ENCODE data around the gene ABCA1. TPM values are rescaled to one million over a fixed set of nuclear protein-coding genes. Genes with fewer than 3 reads are reported as not detected.

ABCA1 gene
- total RNA-seq, 3 donors from 2014 or later (not counting 1 experiment from before 2014, with no cell fraction given), result 1.9 to 10.8 (median 4.8) TPM

- H3K27me3 ChIP-seq (ENCODE audit: control insufficient read depth, insufficient read depth, low read length), result no peaks in the 10 kb centered on the region
- H3K27ac ChIP-seq (ENCODE audit: low read length), result peak overlapping the region; percentile 21
- no peak overlapping the region for H3K27ac Mint-ChIP-seq
- peaks cover 0 to 7% of the 10 kb centered on the region in 2 donors for H3K27me3 Mint-ChIP-seq (ENCODE audit: low read depth in 2 of 2)
- H3K36me3 Mint-ChIP-seq, result no peaks in the 10 kb centered on the region
- no peaks in the 10 kb centered on the region for H3K9me3 ChIP-seq (ENCODE audit: control insufficient read depth, insufficient read depth, low read length)
- H3K4me1 Mint-ChIP-seq, result no peaks in the 10 kb centered on the region
- intact Hi-C loops (cut with micrococcal nuclease), result no loop called here
- no peak for TF ChIP-seq CTCF (IDR thresholded peaks at IDR 0.05)
- no peak overlapping the region for H3K4me3 ChIP-seq (ENCODE audit: low read length)
- no peaks in the 10 kb centered on the region for H3K4me1 ChIP-seq (ENCODE audit: control insufficient read depth, insufficient read depth, low read length)
- DNase-seq, result no peak
- H3K9me3 Mint-ChIP-seq, result no peaks in the 10 kb centered on the region
- peak in 1 of 3 donors; percentile 49 for ATAC-seq
- H3K4me3 Mint-ChIP-seq, result no peak overlapping the region
- H3K36me3 ChIP-seq (ENCODE audit: control insufficient read depth, insufficient read depth, low read length), result no peaks in the 10 kb centered on the region
Observed at GRCh38 chr9:104775574-104775936, 152.4 kb downstream of the ABCA1 start.

- Histone ChIP-seq H3K4me1 (ENCODE audit: control insufficient read depth, insufficient read depth, low read length) (no peaks in the 10 kb centered on the region), H3K4me3 (ENCODE audit: low read length) (peak overlapping the region; percentile 1), H3K27me3 (ENCODE audit: control insufficient read depth, insufficient read depth, low read length) (no peaks in the 10 kb centered on the region), H3K36me3 (ENCODE audit: control insufficient read depth, insufficient read depth, low read length) (no peaks in the 10 kb centered on the region), H3K27ac (ENCODE audit: low read length) (peak overlapping the region; percentile 54), H3K9me3 (ENCODE audit: control insufficient read depth, insufficient read depth, low read length) (no peaks in the 10 kb centered on the region)
- H3K36me3 Mint-ChIP-seq, result no peaks in the 10 kb centered on the region
- ATAC-seq (peak in 2 of 3 donors; percentile 32 to 83), DNase-seq (peak in 1 of 2 donors; percentile 4)
- no peak for TF ChIP-seq CTCF (IDR thresholded peaks at IDR 0.05)
- no peak overlapping the region for H3K27ac Mint-ChIP-seq
- no peaks in the 10 kb centered on the region for H3K4me1 Mint-ChIP-seq
- no peak overlapping the region for H3K4me3 Mint-ChIP-seq
- H3K9me3 Mint-ChIP-seq, result no peaks in the 10 kb centered on the region
- peaks cover 5 to 7% of the 10 kb centered on the region in 2 donors for H3K27me3 Mint-ChIP-seq (ENCODE audit: low read depth in 2 of 2)
- intact Hi-C loops (cut with micrococcal nuclease), result no loop called here
- 82% methylated on average over 11 of the region's 11 CpGs for WGBS (ENCODE audit: insufficient coverage)
Observed at GRCh38 chr9:104774831-104775573, 153.0 kb downstream of the ABCA1 start.

- Histone ChIP-seq H3K27ac (ENCODE audit: low read length) (no peak overlapping the region), H3K4me1 (ENCODE audit: control insufficient read depth, insufficient read depth, low read length) (no peaks in the 10 kb centered on the region)
Observed at GRCh38 chr9:104774132-104774531, 153.8 kb downstream of the ABCA1 start.

More at GRCh38 chr9:104774132-104774531, 153.8 kb downstream of the ABCA1 start:
- Histone ChIP-seq H3K36me3 (ENCODE audit: control insufficient read depth, insufficient read depth, low read length) (no peaks in the 10 kb centered on the region), H3K9me3 (ENCODE audit: control insufficient read depth, insufficient read depth, low read length) (no peaks in the 10 kb centered on the region), H3K4me3 (ENCODE audit: low read length) (no peak overlapping the region), H3K27me3 (ENCODE audit: control insufficient read depth, insufficient read depth, low read length) (no peaks in the 10 kb centered on the region)
- H3K9me3 Mint-ChIP-seq, result no peaks in the 10 kb centered on the region
- H3K27me3 Mint-ChIP-seq (ENCODE audit: low read depth in 2 of 2), result peaks cover 7% of the 10 kb centered on the region in 2 donors
- H3K4me3 Mint-ChIP-seq, result no peak overlapping the region
- intact Hi-C loops (cut with micrococcal nuclease), result no loop called here
- no peaks in the 10 kb centered on the region for H3K4me1 Mint-ChIP-seq
- H3K27ac Mint-ChIP-seq, result no peak overlapping the region
- DNase-seq (no peak), ATAC-seq (no peak)
- no peak for TF ChIP-seq CTCF (IDR thresholded peaks at IDR 0.05)
- WGBS (ENCODE audit: insufficient coverage), result no CpG with 5 or more reads among the region's 1 CpG
- no peaks in the 10 kb centered on the region for H3K36me3 Mint-ChIP-seq

Data from natural killer cell (primary cell).